HuH-7 (cell line): ENCODE results near the gene CCDC38.

Experiments
- DNase-seq: peaks from one replicate; pipeline ENCODE4 v3.0.0; 2011; ENCODE audit warnings: low spot score

CCDC38 gene

DNA sequence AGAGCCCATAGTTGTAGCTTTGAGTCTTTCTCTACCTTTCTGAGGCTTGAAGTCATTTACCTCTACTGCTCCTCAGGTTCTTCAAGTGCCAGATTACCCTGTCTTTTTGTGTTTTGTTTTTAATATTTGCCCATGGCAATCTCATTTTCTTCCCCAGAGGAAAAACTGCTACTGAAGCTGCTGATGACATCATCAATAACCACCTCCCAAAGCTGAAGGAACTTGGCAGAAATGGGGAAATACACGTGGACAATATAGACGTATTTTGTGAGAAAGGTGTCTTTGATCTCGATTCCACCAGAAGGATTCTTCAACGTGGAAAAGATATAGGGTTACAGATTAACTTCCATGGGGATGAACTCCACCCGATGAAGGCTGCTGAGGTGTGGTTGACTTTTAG lies 17.8 kb upstream of the CCDC38 start:
- no peak for DNase-seq

DNA sequence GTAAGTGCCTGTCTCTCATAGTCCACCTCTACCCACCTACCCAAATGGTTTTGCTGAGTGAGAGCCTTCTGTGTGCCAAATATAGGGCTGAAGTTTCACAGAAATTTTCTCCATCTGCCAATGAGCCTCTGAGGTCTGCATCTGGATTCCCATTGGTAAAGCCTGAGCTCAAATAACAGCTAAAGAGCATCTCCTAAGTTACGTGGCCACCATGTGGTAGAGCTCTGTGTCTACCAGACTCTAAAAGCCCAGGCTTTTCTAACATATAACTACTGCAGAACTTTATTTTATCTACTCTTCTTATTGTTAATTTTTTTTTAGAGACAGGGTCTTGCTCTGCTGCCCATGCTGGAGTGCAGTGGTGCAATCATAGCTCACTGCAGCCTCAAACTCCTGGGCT lies 16.7 kb upstream of the CCDC38 start:
- DNase-seq: peak; percentile 48

DNA sequence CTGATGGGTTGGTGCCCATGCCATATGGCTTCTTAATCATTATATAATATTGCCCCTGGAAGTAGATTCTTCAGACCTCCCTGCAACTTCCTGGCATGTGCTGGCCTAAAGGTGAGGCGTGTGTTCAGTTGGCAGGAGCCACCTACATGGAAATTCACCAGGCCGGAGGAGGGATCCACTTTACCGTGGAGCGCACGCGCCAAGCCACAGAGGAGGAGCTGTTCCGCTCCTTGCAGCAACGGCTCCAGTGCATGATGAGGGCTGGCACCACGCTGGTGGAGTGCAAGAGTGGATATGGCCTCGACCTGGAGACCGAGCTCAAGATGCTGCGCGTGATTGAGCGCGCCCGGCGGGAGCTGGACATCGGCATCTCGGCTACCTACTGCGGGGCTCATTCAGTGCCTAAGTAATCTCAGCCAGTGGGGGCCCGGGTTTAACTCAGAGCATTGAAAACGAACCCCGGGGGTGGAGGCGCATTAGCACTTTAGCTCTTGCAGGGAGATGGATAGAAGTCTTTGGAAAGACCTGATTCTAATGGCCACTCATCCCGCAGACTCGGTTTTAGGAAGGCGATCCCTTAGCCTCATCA lies 14.2 kb upstream of the CCDC38 start:
- DNase-seq: no peak

DNA sequence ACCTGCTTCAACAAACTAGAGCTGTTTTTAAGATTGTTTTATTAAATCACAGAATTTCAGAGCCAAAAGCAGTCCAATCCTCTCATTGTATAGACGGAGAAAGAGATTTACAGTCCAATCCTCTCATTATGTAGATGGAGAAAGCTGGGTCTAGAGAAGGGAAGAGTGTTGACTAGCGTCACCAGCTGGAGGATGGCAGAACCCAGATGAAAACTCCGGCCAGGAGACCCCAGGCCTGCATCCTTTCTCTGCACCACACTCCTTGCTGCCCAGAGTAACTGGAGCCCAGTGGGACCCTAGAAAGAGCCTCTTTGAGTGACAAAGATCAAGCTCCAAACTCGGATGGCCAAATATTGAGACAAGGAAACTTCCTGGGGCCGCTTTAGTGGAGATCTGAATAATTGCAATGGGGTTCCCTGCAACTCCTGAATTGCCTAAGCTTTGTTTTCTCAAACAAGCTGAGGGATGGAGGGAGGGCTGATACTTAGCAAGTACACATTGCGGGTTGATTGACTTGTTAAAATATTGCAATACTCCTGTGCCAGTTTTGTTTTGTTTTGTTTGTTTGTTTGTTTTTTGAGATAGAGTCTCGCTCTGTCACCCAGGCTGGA lies 13.2 kb upstream of the CCDC38 start:
- DNase-seq: no peak

DNA sequence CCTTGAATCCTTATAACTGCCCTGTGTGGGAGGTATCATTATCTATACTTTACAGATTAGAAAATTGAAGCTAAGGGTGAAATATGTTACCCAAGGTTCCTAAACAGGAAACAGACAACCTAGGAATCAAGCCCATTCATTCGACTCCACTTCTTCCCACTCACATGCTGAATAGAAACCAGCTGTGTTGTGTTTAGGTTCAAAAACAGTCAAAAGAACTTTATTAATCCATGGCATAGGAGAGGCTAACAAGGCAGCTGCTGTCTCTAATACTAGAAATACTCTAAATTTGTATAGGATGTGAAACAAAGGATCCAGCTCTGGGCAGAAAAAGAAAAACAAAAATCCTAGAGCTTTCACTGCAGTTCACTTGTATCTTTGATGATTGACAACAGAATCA lies 10.6 kb upstream of the CCDC38 start:
- no peak for DNase-seq

DNA sequence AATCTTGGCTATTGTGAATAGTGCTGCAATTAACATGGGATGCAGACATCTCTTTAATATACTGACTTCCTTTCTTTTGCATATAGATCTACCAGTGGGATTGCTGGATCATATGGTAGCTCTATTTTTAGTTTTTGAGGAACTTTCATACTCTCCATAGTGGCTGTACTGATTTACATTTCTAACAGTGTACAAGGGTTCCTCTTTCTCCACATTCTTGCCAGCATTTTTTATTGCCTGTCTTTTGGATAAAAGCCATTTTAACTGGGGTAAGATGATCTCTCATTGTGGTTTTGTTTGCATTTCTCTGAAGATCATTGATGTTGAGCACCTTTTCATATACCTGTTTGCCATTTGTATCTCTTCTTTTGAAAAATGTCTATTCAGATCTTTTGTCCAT lies 9.1 kb upstream of the CCDC38 start:
- DNase-seq: no peak

DNA sequence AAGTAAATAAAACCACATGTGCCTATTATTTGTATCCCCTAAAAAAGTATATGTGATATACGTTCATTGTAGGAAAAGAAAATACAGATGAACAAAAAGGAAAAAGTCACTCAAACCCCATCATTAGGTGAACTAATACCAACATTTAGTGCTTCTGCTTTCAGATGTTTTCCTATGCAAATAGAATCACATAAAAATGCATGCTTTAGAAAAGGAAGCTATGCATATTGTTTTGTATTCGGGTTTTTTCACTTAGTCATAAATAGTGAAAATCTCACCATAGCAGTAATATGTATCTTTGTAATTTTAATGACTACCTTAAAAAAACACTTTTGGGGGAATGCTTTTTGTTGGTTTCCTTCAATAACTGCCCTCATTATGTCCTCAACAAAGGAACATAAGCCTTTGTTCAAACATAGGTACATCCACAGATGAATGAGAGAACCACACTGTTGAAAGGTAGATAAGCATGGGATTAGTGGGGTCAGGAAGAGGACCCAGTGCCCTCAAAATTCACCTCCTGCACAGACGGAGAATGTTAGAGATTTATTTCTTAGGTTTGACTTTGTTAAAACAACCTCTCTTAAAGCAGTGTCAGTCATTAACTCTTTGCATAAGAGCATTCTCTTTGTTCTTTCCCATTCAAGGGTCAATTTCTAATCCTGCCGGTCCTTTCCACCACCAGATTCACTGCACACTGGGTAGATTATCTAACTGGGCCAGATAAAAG lies 7.2 kb upstream of the CCDC38 start:
- DNase-seq: no peak

DNA sequence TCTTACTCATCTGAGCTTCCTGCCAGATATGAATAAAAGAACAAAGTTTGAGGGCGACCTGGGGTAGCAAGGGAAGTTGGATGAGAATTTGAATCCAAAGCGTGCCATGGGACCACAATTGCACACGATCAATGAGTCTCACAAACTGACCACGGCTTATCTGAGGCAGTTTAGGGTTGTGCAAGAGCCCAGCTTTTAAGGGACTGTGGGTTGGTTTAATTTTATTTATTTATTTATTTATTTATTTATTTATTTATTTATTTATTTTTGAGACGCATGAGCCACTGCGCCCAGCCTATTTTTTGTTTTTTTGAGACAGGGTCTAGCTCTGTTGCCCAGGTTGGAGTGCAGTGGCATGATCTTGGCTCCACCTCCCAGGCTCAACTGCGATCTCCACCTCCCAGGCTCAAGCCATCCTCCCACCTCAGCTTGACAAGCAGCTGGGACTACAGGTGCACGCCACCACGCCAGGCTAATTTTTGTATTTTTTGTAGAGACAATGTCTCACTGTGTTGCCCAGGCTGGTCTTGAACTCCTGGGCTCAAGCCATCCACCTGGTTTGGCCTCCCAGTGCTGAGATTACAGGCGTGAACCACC lies 1.8 kb upstream of the CCDC38 start:
- DNase-seq: no peak

DNA sequence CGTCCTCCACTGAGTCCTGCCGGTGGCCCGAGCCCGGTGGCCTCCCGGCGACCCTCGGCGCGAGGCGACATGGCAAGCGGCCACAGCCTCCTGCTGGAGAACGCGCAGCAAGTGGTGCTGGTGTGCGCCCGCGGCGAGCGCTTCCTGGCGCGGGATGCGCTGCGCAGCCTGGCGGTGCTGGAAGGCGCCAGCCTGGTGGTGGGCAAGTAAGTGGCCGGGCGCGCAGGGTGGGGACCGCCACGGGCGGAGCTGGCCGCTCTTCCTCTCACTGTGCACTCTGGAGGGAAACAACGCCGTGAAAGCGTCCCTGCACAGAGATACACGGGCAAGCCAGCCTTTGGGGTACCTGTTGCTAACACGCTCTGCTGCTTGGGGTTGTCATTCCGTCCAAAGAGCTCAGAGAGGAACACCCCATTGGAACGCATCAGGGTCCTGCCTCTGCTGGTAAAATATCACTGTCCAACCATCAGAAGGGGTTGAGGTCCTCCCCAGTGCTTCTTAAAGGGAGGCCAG lies 972 bp upstream of the CCDC38 start, which contains the start of gene AMDHD1:
TSS of gene AMDHD1 (plus strand) at position 2 of the 513 bp plus-strand sequence. CDS start at position 70, 68 bp downstream.
- peak; percentile 59 for DNase-seq

DNA sequence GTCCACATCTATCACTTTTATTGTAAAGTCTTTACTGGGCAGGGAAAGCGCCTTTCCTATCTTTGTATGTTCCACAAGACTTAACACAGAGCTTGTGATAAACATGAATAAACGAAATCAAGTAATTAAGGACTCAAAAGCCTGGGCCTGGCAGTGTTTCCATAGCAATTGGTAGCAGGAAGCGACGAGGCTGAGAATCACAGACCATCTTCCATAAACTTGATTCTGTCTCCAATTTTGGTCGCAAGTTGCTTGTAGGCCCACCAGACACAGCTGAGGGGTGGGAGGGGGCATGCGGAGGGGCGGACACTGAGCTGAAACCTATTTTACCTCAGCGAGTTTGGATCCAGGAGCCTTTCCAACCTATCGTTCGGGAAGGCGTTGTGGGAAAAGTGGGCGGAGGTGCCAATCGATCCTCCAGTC lies 302 bp downstream of the CCDC38 start:
- DNase-seq: no peak

DNA sequence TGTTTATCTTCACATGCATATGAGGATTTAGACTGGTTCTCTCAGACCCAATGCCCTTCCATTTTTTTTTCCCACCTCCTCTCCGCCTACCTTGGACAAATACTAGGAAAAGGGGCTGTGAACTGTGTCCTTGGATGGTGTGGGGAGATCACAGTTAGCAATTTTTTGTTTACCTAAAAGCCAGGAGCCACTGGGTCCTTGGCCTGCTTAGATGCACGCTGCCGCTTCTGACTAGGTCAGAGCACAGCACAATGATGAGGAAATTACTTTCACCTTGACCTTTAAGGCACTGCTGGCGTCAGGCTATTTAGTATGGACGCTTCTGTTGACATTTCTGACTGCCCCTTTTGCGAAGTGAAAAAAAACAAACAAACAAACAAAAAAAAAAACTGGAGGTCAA lies 1.9 kb downstream of the CCDC38 start:
- DNase-seq: peak; percentile 52

DNA sequence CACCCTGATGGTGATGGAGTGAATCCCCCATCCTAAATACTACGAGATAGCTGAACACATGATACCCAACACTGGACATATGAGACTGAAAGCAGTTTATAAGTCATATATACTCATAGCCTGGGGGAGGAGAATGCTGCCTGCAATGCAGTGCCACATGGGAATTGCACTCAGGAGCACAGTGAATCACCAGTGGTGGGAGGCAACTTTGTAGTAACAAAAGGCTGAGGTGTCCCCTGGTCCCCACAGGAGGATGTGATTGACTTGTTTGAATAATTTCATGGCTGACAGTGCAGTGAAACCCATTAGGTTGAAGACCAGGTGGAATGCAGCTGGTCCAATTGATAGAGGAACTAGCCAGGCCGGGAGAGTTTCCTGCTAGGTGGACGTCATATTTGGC lies 20.2 kb downstream of the CCDC38 start:
- no peak for DNase-seq

DNA sequence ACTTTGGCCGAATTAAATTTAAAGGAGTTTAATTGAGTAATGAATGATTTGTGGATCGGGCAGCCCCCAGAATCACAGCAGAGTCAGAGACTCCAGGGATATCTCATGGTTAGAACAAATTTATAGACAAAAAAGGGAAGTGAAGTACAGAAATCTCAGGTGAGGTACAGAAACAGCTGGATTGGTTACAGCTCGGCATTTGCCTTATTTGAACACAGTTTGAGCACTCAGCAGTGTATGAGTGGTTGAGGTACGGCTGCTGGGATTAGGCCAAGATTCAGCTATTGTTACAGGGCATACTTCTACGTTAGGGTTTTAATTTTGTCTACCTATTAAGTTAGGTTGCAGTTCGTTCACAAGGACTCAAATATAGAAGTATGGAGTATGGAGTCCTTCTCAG lies 23.3 kb downstream of the CCDC38 start:
- DNase-seq: no peak

DNA sequence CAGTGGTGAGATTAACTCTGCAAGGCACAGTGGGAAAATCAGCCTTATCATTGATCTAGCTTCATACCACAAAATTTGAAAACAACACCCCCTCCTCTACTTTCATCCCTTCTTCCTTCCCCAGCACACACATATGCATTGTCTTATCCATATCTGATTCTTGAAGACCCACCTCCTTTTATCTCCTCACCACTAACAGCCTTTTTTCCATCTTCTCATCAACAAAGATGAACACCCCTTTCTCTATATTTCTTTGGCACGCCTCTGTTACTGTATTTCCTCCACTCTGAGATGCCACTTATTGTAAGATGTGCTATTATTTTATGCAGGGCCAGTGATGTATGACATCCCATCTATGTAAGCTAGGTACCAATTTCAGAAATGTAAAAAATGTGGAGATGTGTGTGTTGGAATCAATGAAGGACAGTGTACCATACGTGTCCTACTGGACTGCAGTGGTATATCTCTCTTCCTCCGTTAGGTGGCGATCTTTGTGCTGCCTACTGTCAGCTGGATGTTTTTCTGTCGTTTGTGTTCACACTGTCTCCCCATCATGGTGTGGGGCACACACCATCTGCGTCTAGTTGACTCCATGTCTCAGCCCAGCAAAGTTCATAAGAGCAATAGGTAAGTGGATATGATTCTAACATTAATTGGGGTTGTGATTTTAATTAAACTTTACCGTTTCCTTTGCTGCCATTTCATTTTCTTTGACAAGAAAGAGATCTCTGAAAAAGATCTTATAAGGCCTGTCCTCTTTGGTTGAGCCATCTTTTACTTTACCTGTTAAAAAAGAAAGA lies 24.0 kb downstream of the CCDC38 start:
- peak; percentile 52 for DNase-seq

DNA sequence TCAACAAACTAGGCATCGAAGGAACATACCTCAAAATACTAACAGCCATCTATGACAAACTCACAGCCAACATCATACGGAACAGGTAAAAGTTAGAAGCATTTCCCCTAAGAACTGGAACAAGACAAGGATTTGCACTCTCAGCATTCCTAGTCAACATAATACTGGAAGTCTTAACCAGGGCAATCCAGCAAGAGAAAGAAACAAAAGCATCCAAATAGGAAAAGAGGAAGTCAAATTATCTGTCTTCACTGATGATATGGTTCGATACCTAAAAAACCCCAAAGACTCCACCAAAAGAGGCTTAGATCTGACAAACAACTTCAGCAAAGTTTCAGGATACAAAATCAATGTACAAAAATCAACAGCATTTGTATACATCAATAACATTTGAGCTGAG lies 32.5 kb downstream of the CCDC38 start:
- no peak for DNase-seq

DNA sequence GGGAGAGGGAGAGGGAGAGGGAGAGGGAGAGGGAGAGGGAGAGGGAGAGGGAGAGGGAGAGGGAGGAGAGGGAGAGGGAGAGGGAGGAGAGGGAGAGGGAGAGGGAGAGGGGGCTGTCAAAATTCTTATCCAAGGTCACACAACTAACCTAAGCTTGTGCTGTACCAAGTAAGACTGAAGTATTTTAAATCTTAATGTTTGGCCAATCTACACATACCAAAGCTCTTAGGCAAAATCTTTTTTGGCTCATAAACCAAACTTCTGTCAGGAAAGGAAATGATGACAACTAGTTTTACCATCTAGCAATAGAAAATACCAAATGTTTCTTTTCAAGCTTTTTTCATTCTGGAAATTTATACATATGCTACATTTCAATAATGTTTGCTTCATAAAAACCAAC lies 33.8 kb downstream of the CCDC38 start:
- DNase-seq: no peak

DNA sequence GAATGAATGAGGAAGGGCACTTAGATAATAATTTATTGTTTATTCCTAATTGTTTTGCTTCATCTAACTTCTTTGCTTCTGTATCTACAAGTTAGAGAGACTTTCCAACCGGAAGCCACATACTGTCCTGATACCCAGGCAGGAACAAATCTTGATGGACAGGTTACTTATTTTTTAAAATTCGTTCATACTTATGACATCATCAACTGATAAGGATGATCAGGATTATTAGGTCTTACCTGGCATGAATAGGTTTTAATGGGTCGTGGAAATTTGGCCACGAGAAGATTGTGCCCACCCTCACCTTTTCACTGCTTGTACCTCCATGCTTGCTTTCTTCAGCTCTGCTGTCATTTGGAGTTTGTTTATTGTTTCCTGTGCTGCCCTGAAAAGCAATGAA lies 44.3 kb downstream of the CCDC38 start:
- DNase-seq: no peak

DNA sequence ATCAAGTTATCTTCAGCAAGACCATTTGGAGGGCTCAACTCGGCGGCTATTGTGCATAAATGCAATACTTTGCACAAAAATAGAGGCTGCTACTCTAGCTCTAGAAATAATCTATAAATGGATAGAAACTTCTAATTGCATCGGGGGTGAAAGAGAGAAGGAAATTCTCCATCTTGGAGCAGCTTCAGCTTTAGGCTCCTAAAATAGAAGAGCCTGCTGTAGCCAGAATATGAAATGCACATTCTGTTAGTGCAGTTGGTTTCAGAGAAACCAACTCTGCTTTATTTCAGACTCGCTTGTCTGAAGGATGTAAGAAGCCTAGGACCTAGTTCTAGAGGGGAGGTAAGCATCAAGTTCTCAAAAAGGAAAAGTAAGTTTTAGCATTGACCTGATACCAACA lies 45.6 kb downstream of the CCDC38 start:
- no peak for DNase-seq

DNA sequence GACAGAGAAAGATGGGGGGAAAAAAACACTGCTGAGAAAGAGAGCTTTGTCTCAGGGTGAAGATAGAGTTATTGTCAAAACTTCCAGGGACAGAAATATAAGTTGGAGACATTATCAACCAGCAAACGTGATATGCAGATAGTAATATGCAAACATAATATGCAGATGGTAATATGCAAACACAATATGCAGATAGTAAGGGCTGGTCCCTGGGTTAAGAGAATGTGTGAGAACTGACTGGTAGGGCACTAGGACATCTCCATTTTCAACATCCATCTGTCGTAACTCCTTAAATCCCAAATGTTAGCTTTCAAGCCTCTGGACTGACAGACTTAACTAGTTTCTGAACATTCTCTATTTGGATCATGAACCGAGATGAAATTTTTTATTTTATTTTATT lies 51.5 kb downstream of the CCDC38 start:
- no peak for DNase-seq

DNA sequence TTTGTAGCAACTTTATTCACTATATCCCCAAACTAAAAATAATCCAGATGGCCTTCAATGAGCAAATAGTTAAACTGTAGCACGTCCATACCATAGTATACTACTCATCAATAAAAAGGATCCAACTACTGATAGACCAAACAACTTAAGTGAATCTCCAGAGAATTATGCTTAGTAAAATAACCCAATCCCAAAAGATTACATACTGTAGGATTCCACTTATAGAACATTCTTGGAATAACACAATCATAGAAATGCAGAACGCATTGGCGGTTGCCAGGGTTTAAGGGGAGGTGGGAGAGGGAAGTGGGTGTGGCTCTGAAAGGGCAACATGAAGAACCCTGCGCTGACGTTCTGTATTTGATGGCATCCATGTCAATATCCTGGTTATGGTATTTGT lies 55.1 kb downstream of the CCDC38 start:
- no peak for DNase-seq

DNA sequence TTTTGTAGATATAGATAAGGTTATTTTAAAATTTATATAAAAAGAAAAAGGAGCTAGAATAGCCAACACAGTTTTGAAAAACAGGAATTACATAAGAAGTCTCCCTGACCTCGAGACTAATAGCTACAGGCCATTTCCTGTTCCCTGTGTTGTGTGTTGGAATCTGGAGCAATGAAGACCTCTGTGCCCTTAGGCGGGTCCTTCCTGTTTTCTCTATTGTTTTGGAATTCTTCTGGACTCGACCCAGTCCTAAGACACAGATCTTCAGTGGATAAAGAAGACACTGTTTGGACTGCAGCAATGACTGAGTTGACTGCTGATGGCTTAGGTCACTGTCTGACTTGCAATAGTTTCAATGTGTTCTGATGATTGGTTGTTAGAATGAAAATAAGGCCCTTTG lies 57.4 kb downstream of the CCDC38 start:
- DNase-seq: no peak

DNA sequence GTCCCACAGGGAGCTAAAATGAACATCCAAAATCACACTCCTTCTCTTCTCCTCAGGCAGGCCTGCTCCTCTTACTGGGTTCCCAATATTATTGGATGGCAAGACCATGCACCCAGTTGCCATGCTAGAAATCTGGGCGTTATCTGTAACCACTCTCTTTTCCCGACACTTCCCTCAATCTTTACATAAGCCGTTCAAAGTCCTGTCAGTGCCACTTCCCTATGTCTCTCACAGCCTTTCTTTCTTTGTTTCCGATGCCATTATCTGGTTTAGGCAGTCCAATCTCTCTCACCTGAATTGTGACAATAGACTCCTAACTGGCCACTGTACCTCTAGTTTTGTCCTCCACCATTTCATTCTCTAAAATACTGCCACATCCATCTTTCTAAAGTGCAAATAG lies 59.5 kb downstream of the CCDC38 start:
- no peak for DNase-seq
